Activated CD8-positive, alpha-beta memory T cell treated with anti-CD3 and anti-CD28 coated beads for 4 hours (primary cell): ENCODE measurements around the gene PNMT.

Experiments
- DNase-seq, 2 donors: peaks; one replicate each; pipeline ENCODE4 v3.0.0-alpha.2; 2020; ENCODE audit warnings: low read depth in 2 of 2

The PNMT gene

DNA sequence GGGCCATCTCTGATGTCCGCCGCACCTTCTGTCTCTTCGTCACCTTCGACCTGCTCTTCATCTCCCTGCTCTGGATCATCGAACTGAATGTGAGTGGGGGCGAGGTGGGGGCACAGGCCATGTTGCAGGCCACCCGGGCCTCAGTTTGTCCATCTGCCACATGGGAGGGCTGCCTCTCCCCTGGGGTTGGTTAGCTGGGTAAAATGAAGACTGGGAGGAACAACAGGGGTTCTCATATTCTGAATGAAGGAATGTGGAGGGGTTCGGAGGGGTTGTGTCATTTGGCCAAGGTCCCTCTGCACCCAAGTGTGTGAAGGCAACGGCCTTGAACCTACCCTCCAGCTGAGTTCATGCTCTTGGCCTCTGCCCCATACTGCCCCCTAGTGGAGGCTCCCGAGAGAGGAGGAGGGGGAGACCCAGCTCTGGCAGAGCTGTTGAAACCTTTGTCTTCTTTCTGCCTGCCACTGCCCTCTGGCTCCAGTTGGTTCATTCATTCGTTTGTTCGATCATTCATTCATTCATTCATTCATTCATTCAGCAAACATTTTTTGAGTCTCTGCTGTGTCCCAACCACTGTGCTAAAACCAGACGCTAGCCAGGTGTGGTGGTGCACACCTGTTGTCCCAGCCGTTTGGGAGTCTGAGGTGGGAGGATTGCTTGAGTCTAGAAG lies 14.5 kb upstream of the PNMT start:
- DNase-seq = peak; percentile 46 to 62

DNA sequence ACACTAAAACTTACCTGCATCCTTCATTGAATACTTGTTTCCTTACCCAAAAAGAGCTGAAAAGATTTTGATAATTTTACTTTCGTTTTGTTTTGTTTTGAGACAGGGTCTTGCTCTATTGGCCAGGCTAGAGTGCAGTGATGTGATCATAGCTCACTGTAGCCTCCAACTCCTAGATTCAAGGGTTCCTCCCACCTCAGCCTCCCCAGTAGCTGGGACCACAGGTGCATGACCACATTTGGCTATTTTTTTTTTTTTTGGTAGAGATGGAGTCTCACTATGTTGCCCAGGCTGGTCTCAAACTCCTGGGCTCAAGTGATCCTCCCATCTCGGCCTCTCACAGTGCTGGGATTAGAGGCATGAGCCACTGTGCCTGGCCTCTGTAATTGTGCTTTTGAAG lies 13.1 kb upstream of the PNMT start:
- no peak for DNase-seq

- DNase-seq = no peak
Measured at GRCh38 chr17:39658346-39658745, 9.9 kb upstream of the PNMT start.

GRCh38 chr17:39658760-39659159 lies 9.5 kb upstream of the PNMT start:
- no peak for DNase-seq

DNA sequence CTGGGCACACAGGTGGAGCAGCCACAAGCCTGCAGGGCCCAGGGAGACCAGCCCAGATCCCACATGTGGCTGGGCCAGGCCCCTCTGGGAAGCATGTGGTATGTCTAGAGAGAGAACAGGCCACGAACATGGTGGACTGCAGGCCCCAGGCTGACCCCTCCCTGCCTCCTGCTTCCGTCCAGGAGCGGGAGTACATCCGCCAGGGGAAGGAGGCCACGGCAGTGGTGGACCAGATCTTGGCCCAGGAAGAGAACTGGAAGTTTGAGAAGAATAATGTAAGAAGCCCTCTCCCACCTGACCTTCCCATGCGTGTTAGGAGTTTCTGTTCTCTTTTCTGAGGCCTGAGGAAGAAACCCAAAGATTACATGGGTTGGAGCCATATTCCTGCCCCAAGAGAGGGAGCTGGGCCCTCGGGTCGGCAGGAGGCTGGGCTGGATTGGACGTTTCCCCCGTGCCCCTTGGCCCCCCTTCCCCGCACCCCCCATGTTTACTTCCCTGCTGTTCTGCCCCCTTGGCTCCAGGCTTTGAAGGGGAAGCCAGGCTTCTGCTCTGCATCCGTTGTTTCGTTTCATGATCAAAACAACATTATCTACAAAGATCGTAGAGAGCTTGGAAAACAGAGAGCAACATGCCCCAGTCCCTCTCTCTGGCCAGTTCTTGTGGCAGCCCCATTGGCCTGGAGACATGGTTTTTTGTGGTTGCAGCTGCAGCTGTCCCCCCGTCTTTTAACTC lies 8.8 kb upstream of the PNMT start:
- DNase-seq = no peak

- no peak for DNase-seq
Measured at GRCh38 chr17:39660011-39660360, 8.3 kb upstream of the PNMT start.

GRCh38 chr17:39660397-39661385 lies 7.6 kb upstream of the PNMT start:
- no peak for DNase-seq

- no peak for DNase-seq
Measured at GRCh38 chr17:39661744-39662541, 6.3 kb upstream of the PNMT start.

- no peak for DNase-seq
Measured at GRCh38 chr17:39662551-39663339, 5.5 kb upstream of the PNMT start.

GRCh38 chr17:39663340-39663687 lies 4.9 kb upstream of the PNMT start:
- DNase-seq = no peak

DNA sequence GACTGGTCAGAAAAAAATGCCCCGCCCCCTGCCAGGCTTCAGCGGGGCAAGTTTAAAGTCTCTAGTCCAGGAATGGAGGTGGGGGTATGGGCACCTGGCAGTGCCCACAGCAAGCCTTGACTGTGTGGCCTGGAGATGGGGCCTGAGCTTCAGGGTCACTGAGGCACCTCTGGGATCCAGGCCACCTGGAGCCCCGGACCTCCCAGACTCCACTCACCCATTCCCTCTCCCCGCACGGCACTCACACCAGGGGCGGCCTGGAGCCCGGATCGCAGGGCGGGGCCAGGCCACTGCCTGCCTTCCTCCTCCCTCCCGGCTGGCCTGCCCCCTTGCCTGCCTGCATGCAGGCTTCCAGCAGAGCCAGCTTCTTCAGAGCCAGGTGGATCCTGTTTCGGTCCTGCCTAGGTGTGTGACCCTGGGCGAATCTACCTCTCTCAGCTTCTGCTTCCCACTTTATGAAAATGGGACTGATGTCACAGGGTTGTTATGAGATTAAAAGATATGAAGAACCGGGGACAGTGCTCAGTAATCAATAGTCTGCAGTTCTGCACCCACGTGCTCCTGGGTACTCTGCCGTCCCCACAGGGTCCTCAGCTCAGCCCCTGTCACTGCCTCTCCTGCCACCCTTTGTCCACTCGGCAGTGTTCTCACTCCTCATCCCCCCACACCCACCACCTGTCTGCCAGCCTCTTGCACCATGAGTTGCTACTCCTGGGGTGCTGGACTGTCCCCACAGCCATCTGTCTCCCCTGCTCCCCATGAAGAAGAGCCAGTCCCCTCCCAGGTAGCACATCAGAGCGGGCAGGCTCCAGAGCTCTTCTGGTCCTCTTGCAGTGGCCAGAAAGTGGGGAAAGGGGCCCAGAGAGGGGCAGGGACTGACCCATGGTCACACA lies 4.3 kb upstream of the PNMT start:
- no peak for DNase-seq

DNA sequence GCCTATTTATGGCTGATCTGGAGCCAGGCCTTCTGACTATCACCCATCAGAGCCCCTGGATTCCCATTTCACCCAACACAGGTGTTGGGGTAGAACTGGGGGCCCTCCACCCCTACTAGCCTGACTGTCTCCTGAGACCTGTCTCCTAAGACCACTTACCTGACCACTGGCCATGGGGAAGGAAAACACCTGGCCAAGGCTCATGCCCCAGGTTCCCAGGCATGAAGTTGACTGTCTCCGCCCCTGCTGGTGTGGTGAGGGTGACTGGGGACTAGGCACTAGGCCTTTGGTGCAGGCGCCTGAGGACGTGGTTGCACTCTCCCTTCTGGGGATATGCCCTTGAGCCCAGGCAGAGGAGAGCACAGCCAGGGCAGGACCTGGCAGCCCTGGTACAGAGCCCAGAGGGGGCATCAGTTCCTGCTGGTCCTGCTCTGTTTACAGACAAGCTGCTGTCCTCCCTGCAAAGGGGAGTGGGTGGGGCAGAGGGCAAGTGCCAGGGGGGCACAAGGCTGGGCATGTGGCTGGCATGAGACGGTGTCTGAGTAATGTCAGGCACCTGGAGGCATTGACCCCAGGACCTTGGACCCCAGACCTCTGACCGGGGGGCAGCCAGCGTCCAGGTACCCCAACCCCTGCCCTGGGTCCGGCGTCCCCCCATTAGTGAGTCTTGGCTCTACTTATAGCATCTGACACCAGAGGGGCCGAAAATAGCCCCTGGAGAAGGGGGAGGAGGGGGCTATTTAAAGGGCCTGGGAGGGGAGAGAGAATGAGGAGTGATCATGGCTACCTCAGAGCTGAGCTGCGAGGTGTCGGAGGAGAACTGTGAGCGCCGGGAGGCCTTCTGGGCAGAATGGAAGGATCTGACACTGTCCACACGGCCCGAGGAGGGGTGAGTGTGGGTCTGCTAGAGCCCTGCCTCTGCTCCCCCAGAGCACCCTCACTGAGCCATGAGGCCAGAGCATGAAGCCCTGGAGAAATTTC lies 3.4 kb upstream of the PNMT start, which contains the start of gene TCAP:
Gene TCAP (plus strand): TSS at position 769 of the 981 bp plus-strand sequence. CDS start 11 bp downstream, at position 780.
- no peak for DNase-seq

GRCh38 chr17:39665642-39666224 lies 2.5 kb upstream of the PNMT start:
- DNase-seq = no peak

GRCh38 chr17:39666231-39666600 lies 2.0 kb upstream of the PNMT start:
- no peak for DNase-seq

DNA sequence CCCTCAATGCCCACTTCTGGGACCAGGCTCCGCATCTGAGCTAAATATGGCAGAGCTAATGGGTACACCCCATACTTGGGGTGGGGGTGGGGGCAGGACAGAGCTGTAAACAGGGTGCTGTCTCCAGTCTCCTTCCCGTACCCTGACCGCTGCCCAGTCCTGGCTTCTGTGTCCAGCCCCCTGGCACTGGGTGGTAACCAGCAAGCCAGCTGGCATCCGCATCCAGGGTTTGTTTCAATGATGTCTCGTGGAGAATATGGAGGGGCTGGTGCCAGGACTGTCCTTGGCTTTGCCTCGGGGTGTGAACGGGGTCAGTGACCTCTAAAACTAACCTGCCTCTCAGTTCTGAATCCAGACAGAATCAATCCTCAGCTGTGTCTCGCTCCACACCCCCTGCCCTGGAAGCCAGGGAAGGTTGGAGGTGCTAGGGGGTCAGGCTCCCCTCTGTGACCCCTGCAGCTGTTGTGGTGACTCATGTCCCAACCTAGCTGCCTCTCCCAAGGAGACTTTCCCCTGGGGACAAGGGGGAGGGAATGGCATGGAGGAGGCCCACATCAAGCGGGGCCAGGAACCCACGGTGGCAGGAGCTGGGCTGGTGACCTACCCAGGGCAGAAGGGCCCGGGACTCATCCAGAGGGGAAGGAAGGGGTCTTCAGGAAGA lies 1.5 kb upstream of the PNMT start:
- no peak for DNase-seq

- no peak for DNase-seq
Measured at GRCh38 chr17:39667262-39667944, 850 bp upstream of the PNMT start.
